ENCODE measurements around the gene TMPRSS6.

DNA sequence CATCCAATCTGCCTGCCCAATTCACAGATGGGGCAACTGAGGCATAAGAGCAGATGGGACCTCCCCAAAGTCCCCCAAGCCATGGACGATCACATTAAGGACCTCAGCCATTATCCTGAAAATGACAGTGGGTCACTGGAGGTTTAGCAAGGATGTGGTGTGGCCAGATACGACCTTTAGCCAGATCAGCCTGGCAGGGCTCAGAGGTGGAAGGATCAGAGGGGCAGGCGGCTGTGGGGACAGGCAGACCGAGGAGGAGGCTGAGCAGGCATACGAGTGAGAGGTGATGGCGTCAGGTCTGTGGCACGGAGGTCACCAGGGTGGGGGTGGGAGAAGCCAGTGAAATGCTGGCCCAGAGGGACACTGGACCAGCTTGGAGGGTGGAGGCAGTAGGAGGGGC, 14.1 kb upstream of the TMPRSS6 start:
- no peak for TF ChIP-seq POLR2A (IDR thresholded peaks at IDR 0.05)
- TF ChIP-seq, protein P1, sequence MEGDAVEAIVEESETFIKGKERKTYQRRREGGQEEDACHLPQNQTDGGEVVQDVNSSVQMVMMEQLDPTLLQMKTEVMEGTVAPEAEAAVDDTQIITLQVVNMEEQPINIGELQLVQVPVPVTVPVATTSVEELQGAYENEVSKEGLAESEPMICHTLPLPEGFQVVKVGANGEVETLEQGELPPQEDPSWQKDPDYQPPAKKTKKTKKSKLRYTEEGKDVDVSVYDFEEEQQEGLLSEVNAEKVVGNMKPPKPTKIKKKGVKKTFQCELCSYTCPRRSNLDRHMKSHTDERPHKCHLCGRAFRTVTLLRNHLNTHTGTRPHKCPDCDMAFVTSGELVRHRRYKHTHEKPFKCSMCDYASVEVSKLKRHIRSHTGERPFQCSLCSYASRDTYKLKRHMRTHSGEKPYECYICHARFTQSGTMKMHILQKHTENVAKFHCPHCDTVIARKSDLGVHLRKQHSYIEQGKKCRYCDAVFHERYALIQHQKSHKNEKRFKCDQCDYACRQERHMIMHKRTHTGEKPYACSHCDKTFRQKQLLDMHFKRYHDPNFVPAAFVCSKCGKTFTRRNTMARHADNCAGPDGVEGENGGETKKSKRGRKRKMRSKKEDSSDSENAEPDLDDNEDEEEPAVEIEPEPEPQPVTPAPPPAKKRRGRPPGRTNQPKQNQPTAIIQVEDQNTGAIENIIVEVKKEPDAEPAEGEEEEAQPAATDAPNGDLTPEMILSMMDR (IDR thresholded peaks at IDR 0.05 in 4 of 5, conservative IDR thresholded peaks at IDR 0.05 in 1 of 5), result no peak
